ENCODE measurements around the gene RASSF4.
A peak's percentile ranks its signal among the peaks of the same experiment; 100 is the strongest.

The RASSF4 gene

DNA sequence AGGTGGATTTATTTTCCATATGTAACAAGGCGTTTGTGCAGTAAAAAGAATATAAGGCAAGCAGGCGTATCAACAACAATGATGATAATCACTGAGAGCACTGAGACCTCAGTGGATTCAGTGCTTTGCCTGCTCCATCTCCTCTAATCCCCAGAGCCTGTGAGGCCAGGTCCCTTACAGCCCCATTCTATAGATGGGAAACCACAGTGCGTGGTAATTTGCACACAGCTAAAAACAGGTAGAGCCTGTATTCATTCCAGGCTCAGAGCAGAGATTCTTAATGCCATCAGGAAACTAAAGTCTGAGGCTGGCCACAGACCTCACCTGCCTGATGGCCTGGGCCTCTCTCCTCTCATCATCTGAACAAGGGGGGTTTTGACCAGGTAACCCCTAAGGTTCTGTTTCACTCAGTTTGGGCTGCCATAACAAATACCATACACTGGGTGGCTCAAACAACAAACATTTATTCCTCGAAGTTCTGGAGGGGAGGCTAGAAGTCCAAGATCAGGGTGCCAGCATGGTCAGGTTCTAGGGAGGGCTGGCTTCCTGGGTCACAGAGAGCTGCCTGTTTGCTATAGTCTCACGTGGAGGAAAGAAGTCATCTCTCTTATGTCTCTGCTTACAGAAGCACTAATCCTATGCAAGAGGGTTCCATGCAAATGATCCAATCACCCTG, 10.3 kb upstream of the RASSF4 start:
- DNase-seq = no peak

DNA sequence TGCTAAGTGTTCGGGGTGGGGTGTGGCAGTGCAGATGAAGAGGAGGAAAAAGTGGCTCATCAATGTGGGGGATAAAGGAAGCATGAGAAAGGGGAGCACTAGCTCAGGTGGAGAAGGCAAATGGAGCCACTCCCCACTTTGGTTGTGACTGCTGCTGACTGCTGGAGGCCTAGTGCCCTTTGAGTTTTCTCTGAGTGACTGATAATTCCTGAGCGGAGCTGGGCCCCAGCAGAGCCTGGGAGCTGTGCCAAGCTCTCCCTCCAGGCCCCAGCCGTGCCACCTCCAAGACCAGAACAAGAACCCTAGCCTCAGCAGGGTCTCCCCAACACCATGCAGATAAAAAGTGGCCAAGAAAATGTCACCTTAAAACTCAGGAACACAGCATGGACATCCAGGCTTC, 9.7 kb upstream of the RASSF4 start:
- no peak for DNase-seq

DNA sequence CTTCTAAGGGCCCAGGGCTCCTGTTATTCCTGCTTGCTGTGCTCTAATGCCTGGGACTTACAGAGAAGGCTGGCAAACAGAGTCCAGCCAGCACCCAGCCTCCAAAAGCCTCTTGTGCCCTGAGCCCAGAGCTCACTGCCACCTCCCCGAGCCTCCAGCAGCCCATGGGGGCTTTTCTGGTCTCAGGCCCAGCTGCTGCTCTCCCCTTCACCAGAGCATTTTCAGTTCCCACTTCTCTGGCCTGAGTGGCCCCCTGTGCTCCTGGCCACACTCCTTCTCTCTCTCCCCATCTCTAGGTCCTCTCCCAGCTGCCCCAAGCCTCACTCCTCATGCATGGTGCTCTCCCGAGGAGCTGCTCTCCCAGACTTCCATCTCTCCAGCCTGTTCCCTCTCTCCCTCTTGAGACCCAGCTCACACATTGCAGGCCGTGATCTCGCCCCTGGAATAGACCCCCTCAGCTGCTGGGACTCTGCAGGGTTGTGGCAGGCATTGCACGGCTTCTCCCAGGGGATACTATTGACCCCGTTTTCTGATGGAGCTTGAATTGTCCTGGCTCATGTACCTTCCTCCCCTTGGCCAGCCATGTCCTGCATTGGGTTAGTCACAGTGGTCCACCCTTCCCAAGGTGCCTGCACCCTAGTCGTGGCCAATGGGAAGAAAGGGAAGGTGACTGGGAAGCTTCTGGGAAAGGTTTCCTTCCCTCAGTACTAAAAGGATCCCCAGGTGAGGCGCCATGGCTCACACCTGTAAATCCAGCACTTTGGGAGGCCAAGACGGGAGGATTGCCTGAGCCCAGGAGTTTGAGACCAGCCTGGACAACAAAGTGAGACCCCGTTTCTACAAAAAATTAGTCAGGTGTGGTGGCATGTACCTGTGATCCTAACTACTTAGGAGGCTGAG, 9.0 kb upstream of the RASSF4 start:
- no peak for DNase-seq

DNA sequence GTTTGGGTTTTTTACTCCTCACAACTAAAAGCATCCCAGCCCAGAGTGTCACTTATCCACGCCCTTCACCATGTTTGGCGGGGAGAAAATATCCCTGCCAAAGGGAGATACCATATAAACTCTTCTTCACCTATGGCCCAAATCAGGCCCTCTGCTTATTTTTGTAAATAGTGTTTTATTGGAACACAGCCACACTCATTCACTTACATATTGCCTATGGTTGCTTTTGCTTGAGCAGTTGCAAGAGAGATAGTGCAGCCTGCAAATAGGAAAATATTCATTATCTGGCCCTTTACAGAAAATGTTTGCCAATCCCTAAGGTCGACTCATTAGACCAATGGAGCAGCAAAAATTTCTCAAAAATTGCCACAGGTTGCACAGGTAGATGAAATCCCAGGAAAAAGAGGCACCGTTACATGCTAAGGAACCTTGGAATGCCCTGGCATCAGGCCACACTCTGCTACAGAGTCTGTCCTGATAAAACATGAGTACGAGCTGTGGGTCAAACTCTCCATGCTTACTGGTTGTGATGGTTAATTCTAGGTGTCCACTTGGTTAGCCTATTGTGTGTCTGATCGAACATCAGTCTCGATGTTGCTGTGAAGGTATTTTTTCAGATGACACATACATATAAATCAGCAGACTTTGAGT, 7.9 kb upstream of the RASSF4 start:
- DNase-seq = no peak

DNA sequence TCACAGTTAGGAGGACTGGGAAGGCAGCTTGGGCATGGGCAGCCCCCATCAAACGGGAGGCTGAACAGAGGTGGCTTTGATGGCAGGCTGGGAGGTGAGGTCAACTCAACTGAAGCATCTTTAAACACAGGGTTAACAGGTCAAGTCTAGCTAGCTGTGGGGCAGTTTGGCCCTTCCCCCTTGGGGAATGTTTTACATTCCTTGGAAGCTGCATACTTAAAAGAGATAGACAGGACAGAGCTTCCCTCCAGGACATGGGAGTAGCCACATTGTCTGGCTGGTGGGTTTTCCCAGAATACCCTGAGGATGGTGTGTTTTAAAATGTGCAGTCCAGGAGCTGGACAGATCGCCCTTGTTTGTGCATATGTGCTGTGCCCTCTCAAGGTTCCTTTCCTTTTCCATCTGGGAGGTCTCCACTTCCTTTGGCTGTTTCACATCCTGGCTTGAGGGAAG, 6.8 kb upstream of the RASSF4 start:
- DNase-seq = no peak

DNA sequence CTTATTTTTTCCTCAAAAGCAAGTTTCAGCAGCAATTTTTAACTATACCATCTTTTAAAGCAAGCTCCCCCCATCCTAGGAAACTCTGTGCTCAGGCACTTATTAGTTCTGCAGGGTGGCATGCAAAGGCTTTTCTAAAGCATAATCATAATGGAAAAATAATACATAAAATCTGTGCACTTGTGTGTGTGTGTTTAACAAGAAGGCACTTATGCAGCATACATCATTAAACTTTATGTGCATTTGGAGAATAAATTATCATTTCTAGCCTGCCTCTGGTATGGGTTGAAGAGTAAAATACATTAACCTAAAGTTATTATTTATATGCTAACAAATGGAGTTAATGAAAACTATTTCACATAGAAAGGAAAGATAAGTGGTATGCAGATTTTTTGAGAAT, 5.6 kb upstream of the RASSF4 start:
- no peak for DNase-seq

DNA sequence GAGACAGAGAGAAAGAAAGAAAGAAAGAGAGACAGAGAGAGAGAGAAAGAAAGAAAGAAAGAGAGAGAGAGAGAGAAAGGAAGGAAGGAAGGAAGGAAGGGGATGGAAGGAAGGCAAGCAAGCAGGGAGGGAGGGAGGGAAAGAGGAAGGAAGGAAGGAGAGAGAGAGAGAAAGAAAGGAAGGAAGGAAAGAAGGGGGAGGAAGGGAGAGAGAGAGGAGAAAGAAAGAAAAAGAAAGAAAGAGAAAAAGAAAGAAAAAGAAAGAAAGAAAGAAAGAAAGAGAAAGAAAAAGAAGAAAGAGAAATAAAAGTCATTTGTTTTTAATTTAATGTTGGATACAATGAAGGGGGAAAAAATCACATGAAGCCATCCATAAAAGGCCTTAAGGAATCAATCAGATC, 4.6 kb upstream of the RASSF4 start:
- DNase-seq = no peak

DNA sequence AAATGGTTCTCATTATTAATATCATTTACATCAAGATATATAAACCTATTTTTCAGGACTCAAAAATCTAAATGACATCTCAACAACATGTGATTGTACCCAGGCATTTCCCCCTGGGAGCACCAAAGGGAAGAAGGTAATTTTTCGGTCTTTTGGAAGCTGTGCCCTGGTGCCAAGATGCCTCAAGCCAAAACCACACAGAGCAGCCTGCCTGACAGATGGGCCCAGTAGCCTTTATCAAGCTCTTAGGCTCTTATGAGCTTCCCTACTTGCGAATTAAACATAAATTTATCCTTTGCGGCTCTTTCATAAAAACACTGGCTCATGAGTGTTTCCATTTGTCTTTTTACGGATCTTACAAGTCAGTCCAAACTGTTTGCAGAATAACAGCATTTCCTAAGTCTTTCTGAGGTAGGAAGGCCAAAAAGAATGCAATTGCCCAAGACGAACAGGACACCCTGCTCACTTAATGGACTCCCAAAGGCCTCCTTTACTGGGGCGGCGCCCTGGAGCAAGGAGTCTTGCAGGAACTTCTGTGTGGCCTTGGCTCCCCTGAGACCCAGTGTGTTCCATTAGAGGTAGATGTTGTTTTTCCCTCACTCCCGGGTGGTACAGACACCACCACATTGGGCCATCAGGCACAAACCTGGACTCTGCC, 4.1 kb upstream of the RASSF4 start:
- peak; percentile 65 to 72 for DNase-seq

DNA sequence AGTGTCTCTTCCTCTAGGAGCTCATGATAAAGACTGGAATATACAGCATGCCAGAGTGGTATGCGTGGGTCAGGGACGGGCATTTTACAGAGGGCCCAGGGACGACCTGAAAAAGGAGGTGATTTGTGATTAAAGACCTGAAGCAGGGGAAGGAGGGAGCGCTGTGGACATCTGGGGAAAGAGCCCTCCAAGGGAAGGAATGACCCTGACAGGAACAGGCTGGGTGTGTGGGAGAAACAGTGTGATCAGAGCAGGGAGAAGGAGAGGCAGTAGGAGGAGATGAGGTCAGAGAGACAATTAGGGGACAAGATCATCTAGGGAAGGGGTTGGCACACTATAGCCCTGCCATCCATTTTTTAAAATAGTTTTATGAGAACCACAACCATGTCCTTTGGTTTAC, 3.4 kb upstream of the RASSF4 start:
- no peak for DNase-seq

DNA sequence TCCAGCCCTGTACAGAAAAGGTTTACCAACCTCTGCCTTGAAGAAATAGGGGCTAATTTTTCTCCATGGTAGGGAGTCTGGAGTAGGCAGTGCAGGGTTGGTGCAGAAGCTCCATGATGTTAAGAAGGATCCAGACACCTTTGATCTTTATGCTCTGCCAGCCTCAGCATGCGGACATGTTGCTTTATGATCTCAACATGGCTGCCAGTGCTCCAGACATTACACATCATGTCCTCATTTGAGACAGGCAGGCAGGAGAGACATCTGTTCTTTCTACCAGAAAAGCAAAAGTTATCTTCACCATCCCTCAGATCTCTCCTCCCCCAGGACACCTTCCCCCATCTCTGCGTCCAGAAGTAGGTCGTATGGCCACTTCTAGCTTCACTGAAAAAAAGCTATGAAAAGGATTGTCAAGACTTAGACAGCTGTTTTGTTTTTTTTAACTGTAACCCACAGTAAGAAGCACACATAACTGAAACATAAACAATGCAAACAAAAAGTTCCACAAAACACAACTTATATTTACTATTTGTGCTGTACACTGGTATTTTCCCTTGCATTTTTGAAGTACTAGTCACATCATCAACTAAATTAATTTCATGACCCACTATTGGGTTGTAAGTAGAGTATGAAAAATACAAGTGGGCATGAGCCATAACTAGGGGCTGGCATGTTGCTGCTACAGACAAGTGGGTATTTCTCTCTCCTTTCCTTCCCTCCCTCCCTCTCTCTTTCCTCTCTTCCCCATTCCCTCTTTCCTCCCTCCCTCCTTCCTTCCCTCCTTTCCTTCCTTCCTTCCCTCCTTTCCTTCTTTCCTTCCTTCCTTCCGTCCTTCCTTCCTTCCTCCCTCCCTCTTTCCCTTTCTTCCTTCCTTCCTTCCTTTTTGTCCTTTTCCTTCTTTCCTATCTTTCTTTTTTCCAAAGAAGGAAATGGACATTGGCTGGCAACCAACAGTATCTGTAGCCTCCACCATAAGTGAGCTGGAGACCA, 2.6 kb upstream of the RASSF4 start:
- no peak for DNase-seq

DNA sequence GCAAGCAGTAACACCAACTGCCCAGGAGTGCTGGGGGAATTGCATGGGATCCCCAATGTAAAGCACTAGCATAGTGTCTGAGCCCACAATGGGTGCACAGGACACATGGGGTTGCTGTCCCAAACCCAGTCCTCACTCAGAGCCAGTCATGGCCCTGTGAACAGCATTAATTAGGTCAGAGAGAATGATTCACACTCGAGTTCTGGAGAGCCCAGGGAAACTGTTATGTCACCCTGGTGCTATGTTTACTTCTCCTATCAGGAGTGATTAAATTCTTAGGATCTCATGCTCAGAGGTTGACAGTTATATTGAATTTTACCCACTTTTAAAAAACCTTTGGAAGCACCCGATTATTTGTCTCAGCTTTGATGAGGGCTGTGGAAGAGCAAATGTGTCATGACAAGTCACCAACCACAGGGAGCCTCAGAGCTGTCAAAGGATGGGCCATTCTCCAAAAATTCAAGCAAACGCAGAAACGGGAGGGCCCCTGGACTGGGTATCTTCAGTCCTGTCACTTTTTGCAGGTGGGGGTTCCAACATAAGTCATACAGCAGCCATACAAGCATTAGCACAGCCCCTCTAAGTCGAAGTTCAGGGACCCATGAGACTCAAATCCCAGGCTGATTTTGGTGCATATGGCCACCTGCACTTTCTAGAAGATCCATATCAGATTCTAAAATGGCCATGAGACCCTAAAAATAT, 1.3 kb upstream of the RASSF4 start:
- no peak for DNase-seq

DNA sequence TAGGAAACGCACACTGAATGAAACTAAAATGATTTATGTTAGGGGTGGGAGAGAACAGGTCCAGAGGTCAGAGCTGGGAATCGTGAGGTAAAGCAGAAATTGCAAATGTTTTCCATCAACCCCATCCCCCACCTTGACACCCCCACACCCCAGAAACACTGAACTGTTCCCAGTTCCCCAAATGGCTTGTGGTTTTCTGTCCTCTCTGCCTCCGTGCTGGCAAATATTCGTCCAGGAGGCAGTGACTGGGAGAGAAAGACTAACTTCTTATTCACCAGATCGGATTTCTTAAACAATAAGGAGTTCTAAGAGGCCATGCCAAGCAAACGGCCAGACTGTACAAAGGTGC, 730 bp upstream of the RASSF4 start:
- DNase-seq = no peak

DNA sequence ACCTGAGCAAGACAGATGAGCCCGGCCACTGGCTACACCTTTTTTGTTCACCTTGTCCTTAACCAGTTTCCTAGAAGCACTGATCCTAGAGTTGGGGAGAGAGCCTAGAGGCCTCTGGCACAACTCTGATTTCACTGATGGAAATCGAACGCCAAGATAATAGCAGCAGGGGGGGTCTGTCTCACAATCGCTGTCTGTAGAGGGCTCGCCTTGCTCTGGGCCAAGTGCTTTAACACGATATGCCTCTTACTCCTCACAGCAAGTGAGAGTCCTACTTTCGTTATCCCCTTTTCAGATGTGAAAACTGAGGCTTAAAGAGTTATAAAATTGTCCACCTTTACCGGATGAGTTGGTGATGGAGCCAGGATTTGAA, 472 bp downstream of the RASSF4 start:
- DNase-seq = no peak

DNA sequence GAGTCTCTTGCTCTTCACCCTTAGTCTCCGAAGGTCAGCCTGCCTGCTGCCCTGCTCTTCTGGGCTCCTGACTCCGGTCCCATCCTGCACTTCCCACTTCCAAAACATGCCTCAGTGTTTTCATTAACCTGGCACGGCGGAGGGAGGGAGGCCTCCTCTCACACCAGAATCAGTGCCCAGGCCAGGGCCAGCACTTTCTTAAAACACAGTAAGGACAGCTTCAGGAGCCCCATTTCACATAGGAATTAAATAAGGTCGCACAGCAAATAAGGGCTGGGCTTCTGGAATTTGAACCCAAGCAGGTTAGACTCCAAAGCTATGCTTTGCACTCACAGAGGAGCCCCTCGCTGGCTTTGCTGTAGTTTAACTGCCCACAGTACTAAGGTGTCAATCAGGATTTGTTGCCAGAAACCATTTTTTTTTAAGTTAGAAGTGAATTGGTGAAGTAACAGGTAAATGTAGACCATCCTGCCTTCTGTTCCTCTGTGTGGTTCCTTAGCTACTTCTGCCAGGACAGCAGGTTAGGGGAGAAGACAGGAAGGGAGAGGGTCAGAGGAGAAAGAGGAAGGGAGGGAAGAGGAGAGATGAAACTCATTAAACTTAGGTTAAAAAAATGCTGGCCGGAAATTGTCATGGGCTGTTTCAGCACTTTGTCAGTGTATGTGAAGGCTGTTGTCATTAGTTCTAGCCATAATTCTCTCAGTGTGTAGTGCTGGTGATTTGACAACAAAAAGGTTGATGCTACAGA, 1.1 kb downstream of the RASSF4 start:
- no peak for DNase-seq

DNA sequence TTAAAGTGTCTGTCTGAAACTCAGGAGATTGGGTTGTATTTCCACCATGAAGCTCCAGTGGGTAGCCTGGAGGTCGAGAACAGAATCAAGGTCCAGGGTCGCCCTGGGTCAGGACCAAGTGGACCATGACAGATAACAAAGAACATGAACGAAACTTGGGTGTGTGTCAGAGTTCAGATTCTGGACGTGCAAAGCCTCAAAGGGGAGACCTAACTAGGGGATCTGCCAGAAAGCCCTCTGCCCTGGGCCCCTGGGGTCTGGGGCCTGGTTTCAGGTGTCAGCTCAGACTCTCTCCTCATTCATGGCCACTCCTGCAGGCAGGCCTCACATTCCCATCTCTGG, 1.6 kb downstream of the RASSF4 start:
- DNase-seq = no peak

DNA sequence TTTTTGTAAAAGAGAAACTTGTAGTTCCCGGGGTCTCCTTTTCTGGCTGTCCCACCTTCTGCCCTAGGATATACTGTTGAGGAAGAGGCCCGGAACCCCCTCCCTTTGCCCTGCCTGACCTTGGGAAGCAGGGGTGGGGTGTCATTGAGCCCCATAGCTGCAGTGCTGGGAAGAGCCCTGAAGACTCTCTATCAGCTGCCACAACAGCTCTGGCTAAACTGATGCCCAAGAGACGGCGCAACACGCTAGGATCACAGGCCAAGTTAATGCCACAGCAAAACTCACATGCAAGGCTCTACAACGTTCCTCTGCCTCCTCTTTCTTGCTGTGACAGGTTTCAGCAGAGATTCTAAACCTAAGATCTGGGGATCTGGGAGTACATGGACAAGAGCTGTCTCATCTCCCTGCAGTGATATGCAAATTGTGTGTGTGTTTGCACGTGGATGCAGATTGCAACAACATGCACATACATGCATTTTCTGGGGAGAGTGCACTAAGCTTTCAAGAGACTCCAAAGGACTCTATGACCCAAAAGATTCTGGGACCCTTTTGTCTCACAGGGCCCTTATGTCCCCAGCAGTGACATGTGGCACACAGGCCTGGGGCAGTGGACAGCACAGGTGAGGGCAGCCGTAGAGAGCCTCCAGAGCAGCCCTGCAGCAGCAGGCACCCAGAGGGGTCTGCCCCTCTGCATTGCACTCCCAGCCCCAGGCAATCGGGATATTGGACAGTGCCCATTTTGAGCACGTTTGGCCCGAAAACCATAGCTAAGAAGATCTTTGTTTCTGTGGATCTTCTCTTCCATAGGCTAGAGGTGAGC, 2.5 kb downstream of the RASSF4 start:
- DNase-seq = no peak

DNA sequence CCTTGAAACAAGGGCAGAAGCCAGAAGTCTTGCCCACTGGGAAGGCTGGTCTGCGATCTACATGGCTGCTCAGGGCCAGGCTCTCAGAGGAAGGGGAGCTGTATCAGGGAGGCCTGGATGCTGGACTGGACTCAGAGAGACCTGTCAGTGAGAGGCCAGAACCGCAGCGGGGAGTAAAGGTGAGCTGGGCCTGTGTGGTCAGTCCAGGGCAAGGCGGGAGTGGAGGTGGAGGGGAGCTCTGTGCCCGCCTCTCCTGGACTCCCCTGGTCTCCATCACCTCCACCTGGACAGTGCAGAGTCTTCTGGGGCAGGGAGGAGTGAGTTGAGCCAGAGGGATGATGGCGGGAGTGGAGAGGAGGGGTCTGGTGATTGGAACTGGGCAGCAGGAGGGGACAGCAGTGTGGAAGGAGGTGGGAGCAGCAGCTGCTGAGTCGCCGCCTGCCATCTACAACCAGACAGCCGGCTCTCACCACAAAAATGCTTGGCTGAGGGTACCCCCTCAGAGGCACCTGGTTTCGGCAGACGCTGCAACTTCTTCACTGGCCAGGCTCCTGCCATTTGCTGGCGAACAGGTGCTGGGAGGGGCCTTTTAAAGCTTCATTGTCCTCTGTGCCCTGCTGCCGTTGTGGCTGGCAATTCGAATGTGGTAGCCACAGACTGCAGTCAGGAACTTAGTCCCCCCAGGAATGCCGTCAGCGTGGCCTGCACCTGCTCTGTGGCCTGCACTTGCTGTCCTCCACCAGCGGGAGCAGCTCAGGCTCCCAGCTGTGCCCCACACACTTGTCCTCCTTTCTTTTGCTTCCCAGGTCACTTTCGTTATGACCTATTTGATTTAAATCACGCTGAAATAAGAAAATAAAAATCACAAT, 3.5 kb downstream of the RASSF4 start:
- DNase-seq = no peak

DNA sequence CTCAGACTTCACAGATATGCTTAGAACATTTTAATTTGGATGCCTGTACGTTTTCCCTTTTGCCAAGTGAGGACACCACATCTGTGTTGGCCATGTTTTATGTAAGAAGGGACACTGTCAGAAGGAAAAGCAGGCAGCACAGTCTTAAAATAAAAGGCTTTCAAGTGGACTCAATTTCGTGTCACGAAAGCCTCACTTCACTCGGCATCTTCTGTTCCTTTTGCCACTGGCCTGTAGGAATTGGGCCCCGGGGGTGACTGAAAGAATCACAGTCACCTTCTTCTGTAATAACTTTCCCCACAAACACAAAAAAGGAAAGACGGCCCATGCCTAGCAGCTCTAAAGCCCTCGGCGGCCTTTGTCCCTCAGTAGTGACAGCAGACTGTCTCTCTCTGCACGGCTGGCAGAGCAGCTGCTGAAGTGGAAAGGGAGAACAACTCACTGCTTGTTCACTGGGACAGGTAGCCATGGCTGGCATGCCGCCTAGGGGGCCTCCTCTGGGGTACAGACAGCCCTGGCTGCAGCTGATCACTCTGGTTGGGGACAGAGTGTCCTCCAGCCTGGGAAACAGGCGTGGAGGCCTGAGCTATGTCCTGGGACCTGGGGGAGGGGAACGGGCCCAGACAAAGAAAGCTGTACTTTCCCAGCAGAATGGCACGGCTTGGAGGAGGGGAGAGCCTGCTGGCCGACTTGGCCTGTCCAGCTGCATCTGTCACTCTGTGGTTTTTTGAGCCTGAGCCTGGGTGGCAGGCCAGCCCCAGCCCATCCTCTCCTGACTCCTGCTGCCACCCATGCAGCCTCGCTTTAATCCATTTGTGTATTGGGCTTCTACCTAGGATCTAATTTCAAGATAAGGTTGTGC, 4.4 kb downstream of the RASSF4 start:
- DNase-seq = peak in 1 of 2 experiments; percentile 69

Measured in cerebellar nuclear complex (tissue), 1 donor.